SIG-M5 (cell line): ENCODE measurements around the gene MLXIP.

Source experiments
- DNase-seq: peaks from one replicate; lab custom pipeline; 2025; lab: John Stamatoyannopoulos, UW

Gene MLXIP

DNA sequence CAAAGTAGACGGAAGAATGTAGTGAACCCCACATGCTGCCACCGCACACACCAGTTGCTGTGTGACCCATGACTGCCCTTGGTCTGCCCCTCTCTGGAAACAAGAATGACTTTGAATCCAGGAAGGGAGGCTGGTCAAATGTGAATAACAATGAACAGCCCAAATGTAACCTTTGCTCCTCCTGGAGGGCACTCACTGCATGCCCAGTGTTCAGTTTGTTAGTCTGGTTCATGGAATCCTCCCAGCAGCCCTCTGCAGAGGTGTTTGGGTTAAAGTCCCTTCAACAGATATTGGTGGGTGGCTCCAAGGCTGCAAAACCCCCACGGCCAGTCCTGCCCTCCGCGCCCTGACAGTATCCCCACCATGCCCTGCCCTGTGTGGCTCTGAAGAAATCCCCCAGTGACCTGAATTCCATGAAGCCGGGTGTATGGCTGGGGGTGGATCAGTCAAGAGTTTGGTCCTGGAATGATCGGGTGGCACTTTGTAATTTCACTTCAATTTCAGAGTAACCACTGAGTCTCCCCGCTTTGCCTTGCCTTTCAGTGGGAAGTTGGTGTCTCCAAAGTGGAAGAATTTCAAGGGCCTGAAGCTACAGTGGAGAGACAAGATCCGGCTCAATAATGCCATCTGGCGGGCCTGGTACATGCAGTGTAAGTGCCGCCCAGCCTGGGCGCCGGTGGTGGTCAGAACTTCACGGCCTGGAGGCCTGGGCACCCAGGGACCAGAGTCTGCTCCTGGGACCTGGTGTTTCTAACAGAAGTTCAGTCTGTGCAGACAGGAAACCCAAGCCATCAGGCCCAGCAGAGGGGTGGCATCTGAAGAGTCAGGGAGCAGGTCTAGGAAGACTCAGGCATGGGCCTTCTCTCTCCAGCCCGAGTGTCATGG is 48.4 kb downstream of the MLXIP start:
- no peak for DNase-seq

DNA sequence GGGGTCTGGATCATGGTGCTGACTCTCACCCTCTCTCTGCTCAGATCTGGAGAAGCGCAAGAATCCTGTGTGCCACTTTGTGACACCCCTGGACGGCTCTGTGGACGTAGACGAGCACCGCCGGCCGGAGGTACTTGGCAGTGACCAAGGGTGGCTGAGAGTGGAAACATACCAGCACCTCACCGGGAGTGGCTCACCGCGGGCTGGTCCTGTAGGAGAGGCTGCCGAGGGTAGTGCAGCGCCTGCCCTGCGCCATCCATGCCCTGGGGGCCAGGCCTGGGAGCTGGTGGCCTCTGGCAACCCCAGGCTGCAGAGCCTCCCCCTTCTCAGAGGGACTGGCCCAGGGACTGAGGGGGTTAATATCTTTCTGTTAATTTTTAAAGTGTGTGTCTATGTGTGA is 49.3 kb downstream of the MLXIP start:
- no peak for DNase-seq

DNA sequence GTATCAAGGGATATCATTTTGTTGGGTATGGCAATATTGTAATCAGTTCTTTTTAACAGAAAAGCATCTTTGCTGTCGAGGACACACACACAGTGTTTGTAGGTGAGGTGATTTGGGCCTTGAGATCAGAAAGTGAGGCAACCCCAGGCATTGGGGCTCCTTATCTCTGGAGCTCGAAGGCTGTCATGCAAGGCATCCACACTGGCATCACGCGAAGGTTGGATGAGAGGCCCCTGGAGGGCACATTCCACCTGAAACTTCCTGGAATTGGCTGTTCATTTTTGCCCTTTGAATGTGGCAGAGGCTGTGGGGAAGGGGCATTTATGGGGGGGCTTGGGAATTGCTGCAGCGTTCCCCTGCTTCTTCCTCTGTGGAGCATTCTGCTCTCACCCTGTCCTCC is 49.9 kb downstream of the MLXIP start:
- no peak for DNase-seq

DNA sequence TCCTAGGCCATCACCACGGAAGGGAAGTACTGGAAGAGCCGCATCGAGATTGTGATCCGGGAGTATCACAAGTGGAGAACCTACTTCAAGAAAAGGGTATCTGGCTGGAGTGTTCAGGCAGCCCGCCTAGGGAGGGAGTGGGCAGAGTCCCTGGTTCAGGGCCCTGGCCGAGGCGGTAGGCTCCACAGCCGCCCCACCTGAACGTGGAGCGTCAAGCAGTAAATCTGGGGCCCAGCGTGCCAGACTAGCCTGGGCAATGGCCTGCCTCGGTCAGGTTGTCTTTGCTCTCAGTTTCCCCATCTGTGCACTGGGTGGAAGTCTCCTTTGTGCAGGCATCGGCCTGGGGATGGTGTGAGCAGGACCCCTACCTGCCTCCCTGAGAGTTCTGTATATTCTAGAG is 50.6 kb downstream of the MLXIP start:
- no peak for DNase-seq

DNA sequence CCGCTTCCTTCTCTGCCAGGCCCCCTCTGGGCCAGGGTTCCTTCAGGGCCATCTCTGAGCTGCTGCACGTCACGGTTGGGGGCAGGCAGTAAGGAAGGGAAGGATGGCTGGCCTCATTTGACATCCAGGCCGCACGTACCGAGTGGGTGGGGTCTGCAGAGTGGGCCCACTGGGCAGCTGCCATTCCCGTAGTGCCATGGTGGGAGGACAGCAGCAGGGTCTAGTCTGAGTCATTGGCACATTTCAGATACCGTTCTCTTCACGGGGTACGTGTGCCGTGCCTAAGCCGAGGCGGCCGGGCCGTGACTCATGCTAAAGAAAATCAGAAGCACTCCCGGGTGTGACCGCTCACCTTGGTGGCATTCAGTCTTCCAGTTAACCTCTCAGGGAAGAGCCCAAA is 51.6 kb downstream of the MLXIP start:
- DNase-seq: no peak

DNA sequence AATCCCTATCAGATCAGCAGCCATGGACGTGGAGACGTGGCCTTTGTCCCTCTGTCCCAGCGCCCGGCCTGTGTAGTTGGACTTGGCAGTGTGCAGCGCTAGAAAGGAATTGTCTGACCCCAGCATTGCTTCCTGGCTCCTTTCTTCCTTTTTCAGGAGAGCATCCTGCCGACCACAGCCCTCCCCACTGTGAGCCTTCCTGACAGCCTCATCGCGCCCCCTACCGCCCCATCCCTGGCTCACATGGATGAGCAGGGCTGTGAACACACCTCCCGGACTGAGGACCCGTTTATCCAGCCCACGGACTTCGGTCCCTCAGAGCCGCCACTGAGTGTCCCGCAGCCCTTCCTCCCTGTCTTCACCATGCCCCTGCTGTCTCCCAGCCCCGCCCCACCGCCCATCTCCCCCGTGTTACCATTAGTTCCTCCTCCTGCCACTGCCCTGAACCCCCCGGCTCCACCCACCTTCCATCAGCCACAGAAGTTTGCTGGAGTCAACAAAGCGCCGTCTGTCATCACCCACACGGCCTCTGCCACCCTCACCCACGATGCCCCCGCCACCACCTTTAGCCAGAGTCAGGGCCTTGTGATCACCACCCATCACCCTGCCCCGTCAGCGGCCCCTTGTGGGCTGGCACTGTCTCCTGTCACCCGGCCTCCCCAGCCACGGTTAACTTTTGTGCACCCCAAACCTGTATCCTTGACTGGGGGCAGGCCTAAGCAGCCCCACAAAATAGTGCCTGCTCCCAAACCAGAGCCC is 54.8 kb downstream of the MLXIP start:
- no peak for DNase-seq

DNA sequence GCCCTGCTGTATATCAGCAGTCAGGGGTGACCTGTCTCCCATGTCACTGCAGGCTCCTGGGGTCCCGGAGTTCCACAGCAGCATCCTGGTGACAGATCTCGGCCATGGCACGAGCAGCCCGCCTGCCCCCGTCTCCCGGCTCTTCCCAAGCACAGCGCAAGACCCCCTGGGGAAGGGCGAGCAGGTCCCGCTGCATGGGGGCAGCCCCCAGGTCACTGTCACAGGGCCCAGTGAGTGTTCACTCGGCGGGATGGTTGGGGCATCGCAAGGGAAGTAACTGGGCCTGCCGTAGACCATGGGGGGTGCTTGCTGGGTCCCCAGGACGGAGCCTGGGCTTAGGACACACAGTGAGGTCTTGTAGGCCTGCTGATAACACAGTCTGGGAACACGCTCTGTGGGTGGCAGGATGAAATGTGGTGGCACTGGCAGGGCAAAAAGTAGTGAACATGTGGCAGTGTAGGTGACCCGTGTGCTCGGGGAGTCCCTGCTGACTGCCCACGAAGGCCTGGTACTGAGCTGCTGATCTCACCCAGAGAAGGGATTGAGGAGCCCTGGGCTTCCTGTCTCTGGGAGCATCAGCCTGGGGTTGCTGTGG is 57.0 kb downstream of the MLXIP start:
- no peak for DNase-seq

DNA sequence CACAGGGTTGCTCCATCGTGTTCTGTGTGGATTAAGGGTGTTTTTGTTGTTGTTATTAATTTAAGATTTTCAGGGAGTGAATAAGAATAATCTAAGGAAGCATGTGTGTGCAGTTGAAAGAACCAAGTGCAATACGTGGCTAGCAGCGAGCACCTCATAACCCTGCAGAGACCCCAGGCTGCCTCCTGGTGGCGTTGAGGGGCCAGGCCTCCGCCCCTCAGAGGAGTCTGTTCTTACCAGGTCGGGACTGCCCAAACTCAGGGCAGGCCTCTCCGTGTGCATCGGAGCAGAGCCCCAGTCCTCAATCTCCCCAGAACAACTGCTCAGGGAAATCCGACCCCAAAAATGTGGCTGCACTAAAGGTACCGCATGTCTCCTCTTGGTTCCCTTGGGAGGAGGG is 58.7 kb downstream of the MLXIP start:
- DNase-seq: no peak

DNA sequence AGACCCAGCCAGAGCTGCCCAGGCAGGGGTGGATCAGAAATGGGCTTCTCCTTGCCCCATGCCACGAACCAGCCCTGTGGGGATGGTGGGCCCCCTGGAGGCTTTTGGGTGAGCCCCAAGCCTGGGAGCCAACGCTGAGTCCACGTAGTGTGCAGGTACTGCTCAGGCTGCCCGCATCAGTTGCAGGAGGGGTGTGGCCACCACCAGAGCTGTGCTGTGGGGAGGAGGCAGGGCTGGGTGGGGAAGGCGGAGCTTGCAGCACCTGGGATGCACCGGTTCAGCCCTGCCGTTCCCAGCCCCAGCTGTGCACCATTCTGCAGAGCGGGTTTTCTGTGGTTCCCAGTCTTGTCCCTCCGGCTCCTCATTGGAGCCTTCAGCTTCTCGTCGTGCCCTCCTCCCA is 59.1 kb downstream of the MLXIP start:
- no peak for DNase-seq

DNA sequence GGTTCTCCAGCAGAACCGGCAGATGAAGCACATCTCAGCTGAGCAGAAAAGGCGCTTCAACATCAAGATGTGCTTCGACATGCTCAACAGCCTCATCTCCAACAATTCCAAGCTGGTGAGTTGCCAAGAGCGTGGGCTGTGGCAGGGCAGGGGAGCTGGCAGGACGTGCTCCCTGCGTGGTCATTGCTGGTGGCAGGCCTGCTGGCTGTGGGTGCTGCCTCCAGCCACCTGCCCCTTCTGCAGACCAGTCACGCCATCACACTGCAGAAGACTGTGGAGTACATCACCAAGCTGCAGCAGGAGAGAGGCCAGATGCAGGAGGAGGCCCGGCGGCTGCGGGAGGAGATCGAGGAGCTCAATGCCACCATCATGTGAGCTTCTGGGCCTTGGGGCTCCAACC is 59.6 kb downstream of the MLXIP start:
- no peak for DNase-seq

DNA sequence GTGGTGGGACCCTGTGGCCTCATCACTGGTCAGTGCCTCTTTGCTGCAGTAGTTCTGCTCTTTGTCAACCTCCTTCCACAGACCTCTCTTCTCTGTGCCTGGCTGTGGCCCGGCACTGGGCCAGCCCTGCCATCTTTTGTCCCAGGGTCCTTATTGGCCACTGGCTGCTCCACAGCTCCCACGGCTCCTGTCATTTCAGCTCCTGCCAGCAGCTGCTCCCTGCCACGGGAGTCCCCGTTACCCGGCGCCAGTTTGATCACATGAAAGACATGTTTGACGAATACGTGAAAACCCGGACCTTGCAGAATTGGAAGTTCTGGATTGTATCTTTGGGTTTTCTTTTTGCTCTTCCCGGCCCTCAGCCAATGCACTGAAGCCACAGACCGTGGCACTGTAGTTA is 60.1 kb downstream of the MLXIP start:
- DNase-seq: no peak

DNA sequence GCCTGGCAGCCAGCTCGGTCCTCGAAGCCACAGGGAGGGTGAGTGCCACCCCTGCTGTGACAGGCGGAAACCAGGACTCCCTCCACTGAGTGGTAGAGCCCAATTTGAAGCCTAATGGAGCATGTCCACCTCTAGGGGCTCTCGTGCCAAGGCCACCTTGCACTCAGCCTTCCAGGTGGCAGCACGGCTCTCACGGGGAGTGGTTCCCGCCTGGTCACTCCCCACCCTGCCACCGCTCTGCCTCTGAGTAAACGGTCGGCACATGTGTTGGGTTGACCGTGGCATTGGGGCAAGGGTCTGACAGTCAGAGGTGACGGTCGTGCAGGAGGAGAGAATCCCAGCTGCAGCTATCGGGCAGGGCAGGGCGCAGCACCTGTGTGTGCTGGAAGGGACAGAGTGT is 60.7 kb downstream of the MLXIP start:
- no peak for DNase-seq

DNA sequence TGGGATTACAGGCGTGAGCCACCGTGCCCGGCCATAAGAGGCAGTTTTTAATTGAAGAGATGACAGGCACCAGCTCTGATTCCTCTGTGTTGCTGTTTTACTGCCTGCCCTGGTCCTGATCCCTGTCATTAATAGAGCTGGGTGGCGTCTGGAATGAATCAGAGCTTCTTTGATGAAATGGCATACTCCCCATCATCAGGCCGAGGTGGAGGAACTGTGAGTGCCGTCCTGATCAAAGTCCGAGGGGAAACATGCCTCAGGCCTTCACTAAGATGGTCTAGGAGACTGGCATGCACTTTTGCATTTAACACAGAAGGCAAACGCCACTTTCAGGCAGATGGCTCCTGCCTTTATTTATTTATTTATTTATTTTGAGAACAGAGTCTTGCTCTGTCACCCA is 61.4 kb downstream of the MLXIP start:
- DNase-seq: no peak

DNA sequence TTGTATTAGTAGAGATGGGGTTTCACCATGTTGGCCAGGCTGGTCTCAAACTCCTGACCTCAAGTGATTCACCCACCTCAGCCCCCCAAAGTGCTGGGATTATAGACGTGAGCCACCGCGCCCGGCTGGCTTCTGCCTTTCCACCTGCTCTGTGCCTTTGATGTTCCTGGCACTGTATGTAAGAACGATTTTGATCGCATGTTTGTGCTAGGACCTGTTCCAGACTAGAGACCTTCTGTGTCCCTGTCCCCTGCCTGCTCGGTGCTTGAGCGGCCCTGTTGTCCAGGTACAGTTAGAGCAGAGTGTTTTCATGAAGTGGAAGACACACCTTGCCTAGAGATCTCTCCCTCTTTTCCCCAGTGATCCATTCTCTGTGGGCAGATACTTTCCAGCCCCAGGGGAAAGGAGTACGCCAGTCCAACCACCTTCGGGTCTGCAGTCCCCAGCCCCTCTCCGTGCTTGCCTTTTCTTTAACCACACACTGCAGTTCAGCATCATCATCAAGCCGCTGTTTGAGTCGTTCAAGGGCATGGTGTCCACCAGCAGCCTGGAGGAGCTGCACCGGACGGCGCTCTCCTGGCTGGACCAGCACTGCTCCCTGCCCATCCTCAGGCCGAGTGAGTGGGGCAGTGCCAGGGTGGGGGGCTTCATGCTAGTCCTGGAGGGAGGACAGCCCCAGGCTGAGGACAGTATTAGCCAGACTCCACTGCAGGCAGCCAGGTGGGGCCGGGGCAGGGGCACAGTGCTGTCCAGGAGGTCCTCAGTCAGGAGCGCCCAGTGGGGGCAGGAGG is 62.1 kb downstream of the MLXIP start:
- no peak for DNase-seq

DNA sequence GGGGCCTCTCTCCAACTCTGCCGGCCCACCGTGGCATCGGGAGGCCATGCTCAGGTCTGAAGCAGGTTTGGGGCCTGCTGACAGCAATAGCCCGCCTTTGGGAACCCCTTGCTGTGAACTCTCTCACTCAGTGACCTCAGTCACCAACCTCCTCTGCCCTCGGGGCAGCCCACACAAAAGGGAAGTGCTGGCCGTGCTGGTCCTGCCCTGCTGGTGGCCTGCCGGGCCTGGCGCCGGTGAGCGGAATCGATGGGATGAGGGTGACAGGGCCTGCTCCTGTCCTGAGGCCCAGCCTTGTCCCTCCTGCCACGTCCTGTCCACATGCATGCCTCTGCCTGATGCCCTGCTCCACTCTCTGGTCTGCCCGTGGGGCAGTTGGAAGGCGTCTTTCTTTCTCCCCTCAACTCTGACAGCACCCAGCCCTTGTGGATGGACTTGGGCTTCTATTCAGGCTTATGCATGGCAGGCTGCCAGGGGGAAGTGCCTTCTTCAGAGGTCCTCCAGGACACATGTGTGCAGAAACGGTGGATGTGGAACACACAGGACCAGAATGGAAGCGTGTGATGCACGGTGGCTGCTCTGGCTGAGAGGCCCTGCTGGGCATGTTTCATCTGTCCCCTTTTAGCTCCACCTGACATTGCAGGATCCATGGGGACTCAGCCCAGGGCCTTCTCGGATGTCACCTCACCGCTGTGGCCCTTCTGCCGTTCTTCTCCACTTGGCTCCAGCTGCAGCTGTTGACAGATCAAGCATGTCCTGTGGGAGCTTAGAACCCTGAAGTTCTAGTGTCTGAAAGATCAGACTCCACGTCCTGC is 63.6 kb downstream of the MLXIP start:
- DNase-seq: no peak

DNA sequence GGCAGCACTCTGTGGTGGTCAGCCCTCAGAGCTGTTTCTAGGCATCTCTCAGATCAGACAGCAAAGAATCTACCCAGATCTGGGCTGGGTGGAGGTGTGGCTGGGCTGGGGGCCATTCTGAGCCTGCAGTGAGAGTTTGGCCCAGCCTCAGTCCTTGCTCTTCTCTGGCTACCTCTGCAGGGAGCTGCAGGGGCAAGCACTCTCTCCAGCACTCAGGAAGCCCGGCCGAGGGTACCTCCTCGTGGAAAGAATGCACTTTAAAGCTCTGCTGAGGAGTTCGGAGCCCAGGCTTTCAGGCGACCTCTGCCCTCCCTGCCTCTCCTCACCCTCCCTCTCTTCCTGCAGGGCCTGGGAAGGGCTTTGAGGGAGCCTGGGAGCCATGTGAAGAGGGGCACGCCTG is 64.3 kb downstream of the MLXIP start:
- no peak for DNase-seq

DNA sequence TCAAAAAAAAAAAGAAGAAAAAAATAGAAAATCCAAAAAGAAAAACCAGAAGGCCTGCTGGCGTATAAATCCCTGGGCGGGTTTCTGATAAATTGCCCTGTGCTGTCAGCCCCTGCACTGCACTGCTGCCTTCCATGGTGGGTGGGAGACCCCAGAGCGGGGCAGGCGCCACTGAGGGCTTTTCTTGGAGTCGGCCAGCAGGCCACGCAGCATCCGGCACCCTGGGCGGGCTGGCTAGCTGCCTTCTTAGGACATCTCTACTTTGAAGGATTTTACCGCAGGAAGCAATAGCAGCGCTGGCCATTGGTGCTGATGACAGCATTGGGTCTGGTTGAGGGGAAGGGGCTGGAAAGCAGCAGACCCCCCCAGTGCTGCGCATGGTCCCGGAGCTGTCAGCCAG is 66.3 kb downstream of the MLXIP start:
- no peak for DNase-seq

DNA sequence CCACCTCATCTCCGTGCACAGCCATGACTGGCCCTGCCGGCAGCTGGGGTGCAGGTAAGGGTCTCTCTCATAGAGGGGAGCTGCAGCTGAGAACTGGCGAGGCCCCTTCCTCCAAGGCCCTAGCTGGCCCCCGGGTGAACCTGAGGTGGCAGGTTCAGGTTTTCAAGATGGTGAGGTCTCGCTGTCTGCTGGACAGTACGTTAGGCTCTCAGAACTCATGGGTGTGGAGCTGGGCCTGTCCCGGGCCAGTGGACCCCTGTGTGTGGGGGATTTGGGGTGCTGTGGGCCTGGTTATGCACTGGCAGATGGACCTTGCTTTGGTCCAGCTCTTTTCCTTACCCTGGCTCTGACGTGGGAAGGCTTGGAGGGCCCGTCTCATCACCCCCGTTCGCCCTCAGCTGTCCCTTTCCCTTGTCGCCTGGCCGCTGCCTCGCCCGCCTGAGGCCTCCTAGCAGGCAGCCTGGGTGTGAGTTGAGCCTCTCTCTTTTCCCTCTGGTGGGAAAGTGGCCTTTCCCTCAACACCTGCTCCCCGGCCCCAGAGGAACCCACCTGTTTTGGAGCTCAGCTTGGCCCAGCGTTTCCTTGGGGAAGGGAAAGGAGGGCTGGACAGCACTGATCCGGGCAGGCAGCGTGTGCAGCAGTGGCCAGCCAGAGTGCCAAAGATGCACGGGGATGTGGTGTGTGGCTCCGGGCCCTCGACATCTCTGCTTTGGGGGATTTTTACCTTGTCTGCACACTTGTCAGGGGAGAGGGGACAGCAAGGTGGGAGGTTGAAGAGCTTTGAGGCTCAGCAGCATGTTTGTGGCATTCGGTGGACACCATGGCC is 67.2 kb downstream of the MLXIP start:
- no peak for DNase-seq

DNA sequence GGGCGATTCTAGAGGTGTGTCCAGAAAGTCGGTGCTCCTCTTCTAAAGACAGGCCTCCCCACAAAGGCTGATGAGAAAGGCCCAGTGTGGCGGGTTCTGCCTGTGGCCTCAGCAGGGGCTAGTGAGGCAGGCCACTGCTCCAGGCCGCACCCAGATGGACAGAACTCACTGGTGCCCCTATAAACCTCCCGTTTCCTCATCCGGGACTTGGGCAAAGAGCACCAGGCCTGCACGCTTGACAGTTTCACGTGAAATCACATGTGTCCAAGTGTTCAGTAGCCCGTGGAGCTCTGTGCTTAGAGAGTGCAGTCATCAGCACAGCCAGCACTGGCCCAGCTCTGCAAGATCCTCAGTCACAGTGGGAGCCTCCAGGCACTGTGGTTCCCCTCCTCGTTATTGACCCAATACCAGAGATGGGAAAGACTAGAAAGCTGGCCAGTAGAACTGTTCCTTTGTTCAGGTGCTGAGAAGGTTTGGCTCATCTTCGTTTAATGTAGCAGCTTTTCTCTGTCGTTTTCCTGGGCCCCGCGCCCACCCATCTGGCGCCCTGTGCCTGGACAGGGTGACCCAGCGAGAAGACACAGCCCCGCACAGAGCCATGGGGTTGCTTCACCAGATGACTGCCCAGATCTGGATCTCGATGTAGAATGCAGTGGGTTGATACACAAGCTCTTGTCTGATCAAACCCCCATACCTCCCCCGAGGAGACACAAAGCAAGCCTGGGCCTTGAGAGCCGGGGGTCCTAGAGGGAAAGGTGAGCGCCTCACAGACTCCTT is 69.1 kb downstream of the MLXIP start:
- DNase-seq: no peak

DNA sequence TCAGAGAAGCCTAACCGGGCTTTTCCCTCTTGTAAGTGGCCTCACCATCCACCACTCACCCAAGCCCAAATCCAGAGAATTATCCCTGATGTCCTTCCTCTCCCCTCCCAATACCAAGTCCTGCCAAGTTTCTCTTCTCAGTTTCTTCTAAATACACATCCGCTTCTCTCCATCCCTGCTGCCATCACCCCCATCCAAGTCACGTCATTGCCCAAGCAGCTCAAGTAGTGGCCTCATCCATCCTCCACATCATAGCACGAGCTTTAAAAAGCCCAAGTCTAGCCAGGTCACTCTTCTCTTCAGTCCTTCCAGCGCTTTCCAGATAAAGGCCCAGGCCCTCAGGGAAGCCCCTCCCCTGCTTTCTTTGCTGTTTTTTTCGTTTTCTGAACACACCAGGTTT is 70.1 kb downstream of the MLXIP start:
- DNase-seq: no peak
